HG03095 (cell line): ENCODE measurements around the gene RAPGEF5.

ENCODE experiments used
- ATAC-seq: cut with Tn5 transposase; IDR thresholded peaks from one replicate; pipeline ENCODE4 v1.9.1; 2021; ENCODE audit warnings: moderate library complexity; ENCODE audit not compliant: unreplicated experiment

Gene RAPGEF5

DNA sequence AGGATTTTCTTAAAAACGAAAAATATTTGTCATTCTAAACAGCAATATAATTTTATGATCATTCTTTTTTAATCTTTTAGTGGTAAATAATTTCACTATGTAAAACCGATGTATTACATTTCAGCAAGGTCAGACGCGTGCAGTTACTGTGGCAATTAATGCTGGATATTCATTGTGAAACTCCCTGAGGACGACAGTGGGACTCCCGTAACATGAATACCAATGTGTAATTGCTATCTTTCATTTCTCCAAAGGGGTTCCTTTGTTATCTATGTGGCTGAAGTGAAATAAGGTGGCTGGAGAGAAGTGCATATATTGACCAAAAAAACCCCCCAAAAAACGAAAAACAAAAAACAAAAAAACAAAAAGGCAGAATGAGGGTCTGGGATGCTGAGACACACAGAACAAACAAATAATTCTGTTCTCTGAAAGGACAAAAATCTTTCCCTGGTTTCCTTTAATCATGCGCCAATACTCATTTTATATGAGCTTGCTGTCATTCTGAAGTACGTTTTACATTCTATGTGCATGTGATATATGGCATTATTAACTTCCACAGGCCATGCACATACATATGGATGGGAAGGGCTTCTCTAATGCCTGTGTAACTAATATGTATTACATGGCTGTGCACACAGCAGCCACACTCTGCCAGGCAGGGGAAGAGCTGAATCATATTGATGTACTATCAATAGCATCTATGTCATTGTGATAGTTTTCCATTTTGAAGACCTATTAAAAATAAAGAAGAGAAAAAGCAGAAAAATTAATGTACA, 161.4 kb downstream of the RAPGEF5 start:
- ATAC-seq = no peak

DNA sequence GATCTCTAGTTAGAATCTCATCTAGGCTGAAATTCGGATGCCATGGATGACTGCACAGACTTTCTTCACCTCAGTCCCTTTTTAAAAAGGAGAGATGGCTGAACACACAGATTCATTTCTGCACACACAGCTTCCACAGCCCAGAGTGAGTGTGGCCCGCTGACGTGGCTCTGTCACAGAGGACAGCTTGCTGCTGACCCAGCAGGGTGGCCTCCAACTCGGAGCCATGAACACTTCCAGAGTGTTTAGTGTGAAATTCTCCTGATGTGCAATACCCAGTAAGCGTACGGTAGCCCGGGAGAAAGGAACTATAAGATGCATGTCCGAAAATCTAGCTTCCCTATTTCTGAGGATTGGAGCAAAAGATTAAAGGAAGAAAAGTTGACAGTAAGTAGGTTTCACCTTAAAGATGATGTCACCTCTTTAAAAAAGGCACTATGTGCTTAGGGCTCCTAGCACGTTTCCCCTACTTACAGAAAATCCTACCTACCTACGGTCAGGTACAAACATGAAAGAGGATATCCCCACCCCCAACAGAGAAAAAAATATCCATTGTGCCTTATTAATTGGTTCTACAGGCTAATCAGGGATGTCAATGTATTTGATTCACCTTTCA, 162.2 kb downstream of the RAPGEF5 start:
- ATAC-seq = no peak

DNA sequence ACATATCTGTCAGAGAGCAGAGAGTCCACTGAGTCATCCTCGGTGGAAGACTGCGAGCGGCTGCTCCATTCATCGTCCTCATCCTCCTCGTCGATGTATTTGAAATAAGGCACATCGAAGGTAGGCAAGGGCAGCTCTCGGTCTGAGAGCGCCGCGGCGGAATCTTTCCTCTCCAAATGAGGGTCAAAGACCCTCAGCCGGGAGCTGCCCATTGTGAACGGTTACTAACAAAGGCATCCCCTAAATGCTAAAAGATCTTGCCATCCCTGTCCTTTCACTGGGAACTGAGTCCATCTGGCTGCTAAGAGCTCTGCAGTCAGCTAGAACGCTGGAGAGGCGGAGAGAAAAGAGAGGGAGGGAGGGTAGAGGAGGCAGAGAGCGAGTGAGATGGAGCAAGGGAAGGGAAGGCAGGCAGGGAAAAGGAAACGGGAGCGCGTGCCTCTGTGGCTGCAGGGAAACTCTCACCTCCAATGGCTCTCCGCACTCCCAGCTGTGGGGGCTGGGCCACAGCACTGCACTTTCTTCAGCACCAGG, 163.4 kb downstream of the RAPGEF5 start:
- ATAC-seq = no peak

DNA sequence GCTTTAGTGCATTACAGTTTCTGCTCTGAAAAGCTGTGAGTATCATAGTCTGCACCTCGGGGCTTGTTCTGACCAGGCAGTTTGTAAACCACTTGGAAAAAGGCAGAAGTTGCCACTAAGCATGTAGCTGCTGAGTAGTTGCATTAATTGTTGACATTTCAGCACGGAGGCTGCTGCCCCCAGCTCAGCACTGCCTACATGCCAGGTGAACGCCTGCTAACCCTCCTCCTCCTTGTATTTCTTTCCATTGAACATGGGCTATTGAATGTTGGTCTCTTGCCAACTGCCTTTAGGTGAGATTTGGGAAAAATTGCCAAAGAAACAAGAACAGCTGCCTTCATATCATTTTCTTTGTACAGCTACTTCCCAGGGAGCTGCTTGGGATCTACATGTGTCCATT, 164.2 kb downstream of the RAPGEF5 start:
- ATAC-seq = no peak

DNA sequence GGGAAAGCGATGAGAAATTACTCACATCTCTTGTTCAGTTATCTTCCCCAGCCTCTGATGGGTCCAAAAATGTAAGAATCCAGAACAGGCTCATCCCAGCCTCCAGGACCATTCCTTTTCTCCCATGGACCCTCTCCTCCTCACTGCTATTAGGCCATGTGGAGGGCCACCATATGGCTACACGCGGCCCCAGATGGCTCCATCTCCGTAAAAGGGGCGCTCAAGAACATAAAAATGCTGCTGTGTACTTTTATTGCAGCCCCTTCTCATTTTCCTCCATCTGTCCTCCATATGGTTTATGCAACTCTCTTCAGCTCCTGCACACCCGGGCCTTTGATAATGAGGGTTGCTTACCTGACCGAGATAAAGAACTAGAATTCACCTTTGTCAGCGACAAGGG, 166.2 kb downstream of the RAPGEF5 start:
- ATAC-seq = no peak

DNA sequence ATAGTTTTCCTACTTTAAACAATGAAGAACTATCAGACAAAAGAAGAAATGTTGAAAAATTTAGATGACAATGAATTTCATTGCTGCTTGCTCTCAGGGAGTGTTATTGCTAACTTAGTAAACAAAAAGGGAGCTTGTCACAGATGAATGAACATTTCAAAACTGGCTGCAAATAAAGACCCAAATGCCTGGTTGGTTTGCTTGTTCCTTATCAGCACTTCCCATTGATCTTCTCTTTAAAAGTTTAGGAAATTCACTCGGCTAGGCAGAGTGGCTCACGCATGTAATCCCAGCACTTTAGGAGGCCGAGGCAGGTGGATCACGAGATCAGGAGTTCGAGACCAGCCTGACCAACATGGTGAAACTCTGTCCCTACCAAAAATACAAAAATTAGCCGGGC, 167.2 kb downstream of the RAPGEF5 start:
- ATAC-seq = no peak

DNA sequence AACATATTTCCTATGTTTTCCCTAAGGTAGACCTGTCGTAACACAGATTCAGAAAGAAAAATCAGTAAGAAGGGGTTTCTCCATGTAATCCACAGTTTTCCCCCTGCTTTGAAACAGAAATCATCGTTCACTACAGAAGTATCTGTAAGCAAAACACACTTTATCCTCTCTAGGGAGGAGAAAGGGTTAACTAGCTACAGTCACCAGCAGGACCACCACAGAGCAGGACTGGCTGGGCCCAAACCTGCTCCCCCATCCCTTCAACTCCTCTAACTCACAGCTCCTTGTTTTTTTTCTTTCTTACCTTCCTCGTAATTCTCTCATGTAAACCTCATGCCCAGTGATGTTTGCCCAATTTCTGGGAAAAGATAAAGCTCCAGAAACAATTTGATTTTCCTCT, 167.7 kb downstream of the RAPGEF5 start:
- ATAC-seq = no peak

DNA sequence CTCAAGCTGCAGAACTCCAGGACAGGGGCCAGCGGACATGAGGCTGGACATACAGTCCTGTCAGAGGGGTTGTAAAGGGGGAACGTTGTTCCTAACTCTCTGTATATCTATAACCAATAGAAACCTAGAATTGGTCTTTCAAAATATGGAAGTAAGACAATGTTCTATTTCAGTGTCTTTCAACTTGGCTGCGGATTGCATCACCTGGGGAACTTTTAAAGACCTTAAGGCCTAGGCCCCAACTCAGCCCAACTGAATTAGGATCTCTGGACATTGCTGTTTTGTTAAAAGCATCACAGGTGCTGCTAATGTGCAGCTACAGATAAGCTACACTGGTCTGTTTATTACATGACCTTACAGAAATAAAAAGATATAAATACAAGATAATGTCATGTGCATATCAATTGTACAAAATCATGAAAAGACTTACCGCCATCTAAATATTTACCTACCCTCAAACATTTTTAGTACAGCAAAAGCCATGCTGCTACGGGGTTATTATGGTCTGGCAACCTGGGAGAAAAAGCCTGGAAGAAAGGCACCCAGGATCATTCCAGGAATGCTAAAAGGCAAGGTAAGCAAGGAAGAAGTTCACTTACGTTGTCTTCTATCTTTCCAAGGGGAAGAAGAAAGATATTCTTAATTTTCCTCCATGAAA, 169.1 kb downstream of the RAPGEF5 start:
- no peak for ATAC-seq

DNA sequence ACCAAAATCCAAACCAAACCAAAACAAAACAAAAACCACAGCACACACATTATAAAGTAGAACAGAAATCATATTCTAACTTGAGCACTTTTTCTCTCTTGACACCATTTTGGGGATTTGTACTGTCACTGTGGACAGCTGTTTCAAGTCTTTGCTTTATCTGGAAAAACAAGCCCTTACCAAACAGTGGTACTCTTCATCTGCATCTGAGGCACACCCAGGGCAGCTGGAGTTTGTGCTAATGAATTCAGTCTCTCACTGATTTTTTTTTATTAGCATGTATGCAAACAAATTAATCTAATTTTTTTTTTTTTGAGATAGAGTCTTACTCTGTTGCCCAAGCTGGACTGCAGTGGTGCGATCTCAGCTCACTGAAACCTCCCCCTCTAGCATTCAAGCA, 171.4 kb downstream of the RAPGEF5 start:
- ATAC-seq = no peak

DNA sequence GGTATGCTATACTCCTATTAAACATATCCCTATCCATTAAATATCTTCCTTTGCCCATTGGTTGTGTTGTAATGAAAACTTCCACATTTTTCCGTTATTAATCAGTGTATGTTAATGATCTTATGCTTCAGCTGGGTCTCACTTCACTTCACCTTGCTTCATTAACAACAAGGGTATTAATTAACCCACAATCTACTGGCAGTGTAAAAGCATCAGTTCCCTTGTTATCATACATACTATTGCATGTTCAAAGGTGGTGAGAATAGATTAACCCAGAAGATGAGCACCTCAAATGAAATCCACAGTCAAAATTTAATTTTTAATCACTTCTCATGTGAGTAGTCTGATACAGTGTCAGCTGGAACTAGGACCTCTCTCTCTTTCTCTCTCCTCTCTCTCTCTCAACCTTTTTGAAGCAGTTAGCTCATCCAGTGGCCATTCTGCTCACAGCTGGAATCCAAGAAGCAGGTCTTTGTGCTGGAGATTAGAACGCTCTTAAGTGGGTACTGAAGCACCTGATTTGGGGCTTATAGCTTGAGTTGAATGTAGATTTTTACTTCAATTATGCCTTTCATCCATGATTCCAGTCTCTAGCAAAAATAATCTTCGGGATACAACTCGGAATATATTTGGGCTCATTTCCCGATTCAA, 172.3 kb downstream of the RAPGEF5 start:
- no peak for ATAC-seq

DNA sequence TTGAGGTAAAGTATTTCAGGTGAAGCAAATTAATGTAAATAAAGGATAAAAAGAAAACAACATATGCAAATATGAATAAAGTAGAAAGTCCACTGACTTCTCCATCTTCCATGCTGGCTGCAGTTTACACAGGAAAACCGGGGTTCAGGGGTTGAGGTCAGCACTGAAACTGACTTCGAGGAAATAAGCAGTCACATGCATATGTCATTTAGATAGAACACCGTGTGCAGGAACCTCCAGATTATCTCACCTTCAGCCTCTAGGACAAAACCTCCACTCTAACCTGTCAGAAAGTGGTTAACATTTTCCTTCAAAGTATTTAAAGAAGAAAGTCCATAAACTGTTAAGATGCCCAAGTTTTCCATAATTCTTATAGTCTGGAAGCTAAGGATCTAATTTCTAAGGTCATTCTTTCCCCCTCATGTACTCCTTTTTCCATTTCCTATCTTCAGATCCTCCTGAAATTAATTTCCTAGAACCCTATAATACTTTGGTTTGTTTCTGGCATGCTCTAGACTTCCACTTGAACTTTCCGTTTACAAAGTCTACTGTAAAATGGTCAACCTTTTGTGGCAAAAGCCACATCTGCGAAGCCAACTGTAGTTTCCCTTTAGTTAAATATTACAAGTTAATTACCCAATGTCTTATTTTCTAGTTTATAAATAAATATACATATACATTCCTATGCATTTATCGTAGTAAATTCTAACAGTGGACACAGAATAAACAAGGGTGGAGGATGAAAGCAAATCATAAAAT, 173.3 kb downstream of the RAPGEF5 start:
- no peak for ATAC-seq

DNA sequence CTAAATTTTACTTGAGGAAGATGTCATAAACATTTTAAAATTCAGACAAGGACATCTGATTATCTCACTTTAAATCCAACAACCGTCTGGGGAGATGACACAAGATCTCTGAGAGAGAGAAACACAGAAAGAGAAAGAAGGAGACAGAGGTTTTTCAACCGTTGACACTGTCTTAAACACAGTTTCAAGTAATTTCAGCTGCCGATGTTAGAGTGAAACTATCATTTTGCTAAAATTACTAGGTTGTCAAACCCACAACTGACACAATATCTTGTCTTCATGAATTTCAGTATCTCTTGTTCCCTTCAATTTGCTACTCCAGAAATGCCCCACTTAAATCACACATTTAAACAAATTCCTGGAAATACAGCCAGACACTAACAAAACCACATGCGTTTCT, 174.8 kb downstream of the RAPGEF5 start:
- no peak for ATAC-seq

DNA sequence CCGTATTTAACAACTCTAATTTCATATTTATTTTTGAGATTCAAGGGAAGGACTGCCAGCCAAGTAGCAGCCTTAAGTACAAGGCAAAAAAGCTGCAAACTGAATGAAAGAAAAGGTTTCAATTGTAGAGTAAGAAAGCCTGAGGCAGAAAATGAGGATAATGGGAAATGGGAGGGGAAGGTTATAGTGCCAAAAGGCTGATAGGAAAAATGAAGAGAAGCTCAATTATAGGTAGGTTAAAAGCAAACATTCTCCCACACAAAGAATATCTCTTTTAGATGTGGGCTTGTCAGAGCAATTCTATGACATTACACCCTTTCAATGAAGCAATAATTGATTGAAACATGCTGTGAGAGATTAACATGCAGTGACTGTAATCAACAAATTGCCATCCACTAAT, 175.3 kb downstream of the RAPGEF5 start:
- no peak for ATAC-seq

DNA sequence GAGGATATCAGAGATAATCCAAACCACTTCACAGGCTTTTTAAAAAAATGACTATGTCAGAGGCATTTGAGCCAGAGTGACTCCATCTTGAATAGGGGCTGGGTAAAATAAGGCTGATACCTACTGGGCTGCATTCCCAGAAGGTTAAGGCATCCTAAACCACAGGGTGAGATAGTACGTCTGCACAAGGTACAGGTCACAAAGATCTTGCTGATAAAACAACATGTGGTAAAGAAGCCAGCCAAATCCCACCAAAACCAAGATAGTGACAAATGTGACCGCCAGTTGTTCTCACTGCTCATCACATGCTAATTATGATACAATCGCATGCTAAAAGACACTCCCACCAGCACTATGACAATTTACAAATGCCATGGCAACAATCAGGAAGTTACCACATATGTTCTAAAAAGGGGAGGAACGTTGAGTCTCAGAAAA, 177.5 kb downstream of the RAPGEF5 start:
- no peak for ATAC-seq

DNA sequence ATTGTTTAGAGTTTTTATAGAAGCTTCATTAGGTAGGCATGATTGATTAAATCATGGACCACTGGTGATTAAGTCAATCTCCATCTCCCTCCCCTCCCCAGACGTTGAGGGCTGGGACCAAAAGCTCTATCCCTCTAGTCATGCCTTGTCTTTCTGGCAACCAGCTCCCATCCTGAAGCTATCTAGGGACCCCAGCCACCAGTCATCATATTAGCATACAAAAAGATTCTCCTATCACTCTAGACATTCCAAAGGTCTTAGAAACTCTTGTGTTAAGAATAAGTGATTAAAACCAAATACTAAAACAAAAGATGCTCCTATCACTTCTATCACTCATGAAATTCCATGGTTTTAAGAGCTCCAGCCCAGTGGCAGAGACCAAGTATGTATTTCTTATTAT, 178.2 kb downstream of the RAPGEF5 start:
- ATAC-seq = no peak

DNA sequence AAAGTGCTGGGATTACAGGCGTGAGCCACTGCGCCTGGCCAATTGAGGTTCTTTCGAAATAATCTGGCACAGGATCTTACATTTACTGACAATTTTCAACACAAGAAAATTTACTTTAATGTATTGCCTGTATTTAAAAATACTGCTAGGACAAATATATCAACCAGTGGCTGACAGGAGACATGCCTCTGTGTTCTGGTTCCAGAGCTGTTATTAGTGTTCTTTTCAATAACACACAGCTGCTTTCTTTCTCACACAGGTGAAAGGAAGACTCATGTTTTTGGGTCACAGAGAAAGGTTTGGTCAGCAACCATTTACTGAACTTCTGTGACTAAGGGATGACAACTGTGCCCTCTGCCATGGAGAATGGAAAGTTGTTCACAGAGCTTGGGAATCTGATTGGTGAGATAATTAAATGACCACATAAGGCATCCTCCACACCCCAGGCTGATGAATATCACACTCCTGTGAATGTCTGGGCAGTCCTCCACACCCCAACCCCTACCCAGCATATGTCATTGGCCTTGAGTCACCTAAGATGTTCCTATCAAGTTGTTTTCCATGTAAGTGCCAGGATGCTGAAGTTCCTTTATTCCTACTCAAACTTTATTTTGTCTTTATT, 180.1 kb downstream of the RAPGEF5 start:
- ATAC-seq = no peak

DNA sequence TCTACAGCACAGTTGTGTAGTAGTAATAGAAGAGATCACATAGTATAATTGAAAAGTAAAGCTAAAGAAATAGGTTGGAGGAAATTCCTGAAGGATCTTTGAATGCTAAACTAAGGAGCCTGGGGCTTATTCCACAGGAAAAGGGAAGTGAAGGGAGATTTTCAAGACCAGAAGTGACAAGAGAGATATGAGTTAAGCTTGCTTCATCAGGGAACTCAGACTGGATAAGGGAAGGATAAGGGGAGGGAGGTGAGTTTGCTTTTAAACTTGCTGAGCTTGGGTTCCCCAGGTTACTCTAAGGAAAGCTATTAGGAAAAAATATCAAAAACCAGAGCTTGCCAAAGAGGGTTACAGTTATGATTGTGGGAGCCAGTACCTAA, 182.4 kb downstream of the RAPGEF5 start:
- no peak for ATAC-seq

DNA sequence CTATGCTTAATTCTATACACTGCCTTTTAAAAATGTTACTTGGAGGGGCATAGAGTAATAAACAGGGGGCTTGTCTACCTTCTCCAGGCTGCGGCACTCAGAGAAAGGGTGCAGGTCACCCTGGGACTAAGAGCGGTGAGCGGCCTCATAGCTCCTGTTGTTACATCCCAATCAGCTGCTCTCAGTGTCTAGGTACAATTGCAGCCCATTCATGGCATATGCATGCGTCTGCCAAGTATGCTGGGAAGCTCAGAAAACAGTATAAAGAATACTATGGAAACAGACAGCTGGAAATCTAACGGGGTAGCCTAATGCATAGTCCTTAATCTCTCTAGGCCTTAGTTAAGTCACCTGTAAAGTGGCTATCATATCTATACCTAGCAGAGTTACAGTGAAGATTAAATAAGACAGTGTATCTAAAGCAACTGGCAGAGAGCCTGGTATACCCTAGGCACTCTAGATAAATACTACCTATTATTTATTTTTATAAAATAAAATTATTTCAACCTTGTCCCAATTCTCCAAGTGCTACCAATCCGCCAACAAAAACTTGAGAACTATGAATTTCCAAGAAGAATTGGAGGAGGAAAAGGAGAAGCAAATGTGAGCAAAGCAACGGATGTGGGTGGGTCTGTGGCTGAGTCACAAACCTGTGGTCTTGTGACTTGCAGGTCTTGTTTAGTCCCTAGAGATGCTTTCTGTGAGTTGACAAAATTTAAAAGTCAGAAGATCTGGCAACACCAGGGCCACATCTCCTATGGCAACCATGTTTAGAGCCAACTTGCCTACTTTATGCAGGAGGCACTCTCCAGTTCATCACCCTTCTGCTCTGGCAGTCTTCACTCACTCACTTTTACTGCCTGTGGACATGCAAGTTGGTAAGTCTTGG, 183.0 kb downstream of the RAPGEF5 start:
- ATAC-seq = peak; percentile 91

DNA sequence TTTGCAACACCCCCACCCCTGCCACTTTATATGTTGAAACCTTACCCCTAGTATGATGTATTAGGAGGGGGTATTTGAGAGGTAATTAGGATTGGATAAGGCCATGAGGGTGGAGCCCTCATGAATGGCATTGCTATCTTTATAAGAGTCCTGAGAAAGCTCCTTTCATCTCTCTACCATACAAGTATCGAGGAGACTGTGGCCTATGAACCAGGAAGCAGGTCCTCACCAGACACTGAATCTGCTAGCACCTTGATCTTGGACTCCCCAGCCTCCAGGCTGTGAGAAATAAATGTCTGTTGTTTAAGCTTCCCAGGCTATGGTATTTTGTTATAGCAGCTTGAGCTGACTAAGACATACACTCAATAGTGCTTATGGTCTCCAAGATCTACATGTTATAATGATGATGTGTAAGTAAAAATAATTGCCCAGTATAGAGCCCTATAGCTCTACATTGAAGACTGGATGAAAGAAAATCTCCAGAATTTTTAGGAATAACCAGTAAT, 188.8 kb downstream of the RAPGEF5 start:
- no peak for ATAC-seq
